CD8-positive, alpha-beta memory T cell (primary cell): Measurements from ENCODE around the gene GET4. TPM values are rescaled to one million over a fixed set of nuclear protein-coding genes. Genes with fewer than 3 reads are reported as not detected.

Experiments used
- CTCF ChIA-PET: fragments of 350-600 bp; sonication (Branson Sonifier 250); formaldehyde crosslinking; loops from one replicate; lab custom pipeline; 2021; ENCODE audit warnings: antibody characterized with exemption; lab: Charles Lee
- POLR2A ChIA-PET: fragments of 350-600 bp; sonication (Branson Sonifier 250); formaldehyde crosslinking; loops from one replicate; lab custom pipeline; 2021; ENCODE audit warnings: antibody characterized with exemption; lab: Charles Lee
- DNase-seq, 5 donors: peaks; one replicate each; pipeline versions ENCODE4 v3.0.0 to v3.0.0-alpha.2; 2020 to 2022; ENCODE audit warnings: mixed read lengths in 1 of 5
- H3K27ac ChIP-seq: one replicate; pipeline ENCODE4 v1.7.0; 2013; ENCODE audit warnings: low read depth, mild to moderate bottlenecking, low read length, moderate library complexity
- H3K27me3 ChIP-seq: 2 replicates; pipeline ENCODE4 v1.7.0; 2013; ENCODE audit warnings: low read length, mild to moderate bottlenecking; ENCODE audit not compliant: insufficient read depth, poor library complexity, severe bottlenecking
- H3K36me3 ChIP-seq: 2 replicates; pipeline ENCODE4 v1.7.0; 2013; ENCODE audit warnings: mild to moderate bottlenecking, low read length, moderate library complexity; ENCODE audit not compliant: insufficient read depth
- H3K4me1 ChIP-seq: 2 replicates; pipeline ENCODE4 v1.7.0; 2013; ENCODE audit warnings: mild to moderate bottlenecking, low read length, moderate library complexity; ENCODE audit not compliant: insufficient read depth
- H3K4me3 ChIP-seq: 2 replicates; pipeline ENCODE4 v1.7.0; 2013; ENCODE audit warnings: mild to moderate bottlenecking, low read length
- H3K9me3 ChIP-seq: 2 replicates; pipeline ENCODE4 v1.7.0; 2013; ENCODE audit warnings: mild to moderate bottlenecking, low read length
- H3K27ac Mint-ChIP-seq, 8 donors: one replicate each; pipeline ENCODE4 v1.8.0; 2020 to 2021; ENCODE audit warnings: mixed read lengths in 8 of 8, mild to moderate bottlenecking in 6 of 8, inconsistent platforms in 3 of 8, moderate library complexity in 3 of 8
- H3K27me3 Mint-ChIP-seq, 2 donors: one replicate each; pipeline ENCODE4 v1.8.0; 2020 to 2021; ENCODE audit warnings: mixed read lengths in 2 of 2, mild to moderate bottlenecking in 1 of 2, moderate library complexity in 1 of 2
- H3K36me3 Mint-ChIP-seq, 3 donors: one replicate each; pipeline ENCODE4 v1.8.0; 2020 to 2021; ENCODE audit warnings: mixed read lengths in 3 of 3, inconsistent platforms in 1 of 3, mild to moderate bottlenecking in 1 of 3
- H3K4me1 Mint-ChIP-seq, 3 donors: one replicate each; pipeline ENCODE4 v1.8.0; 2020 to 2021; ENCODE audit warnings: mixed read lengths in 3 of 3, inconsistent platforms in 1 of 3, mild to moderate bottlenecking in 1 of 3
- H3K4me3 Mint-ChIP-seq, 7 donors: one replicate each; pipeline ENCODE4 v1.8.0; 2020 to 2021; ENCODE audit warnings: mixed read lengths in 7 of 7, mild to moderate bottlenecking in 6 of 7, moderate library complexity in 4 of 7, inconsistent platforms in 2 of 7
- H3K9me3 Mint-ChIP-seq, 5 donors: one replicate each; pipeline ENCODE4 v1.8.0; 2020 to 2022; ENCODE audit warnings: mixed read lengths in 5 of 5, mild to moderate bottlenecking in 3 of 5, moderate library complexity in 2 of 5, inconsistent platforms in 1 of 5
- polyA plus RNA-seq: library from polyadenylated mRNA; unstranded; fragments of 300-500 nt; fragmentation: Illumina TruSeq; gene quantifications from one replicate; pipeline ENCODE4 v1.2.3, GENCODE V29; 2021
- total RNA-seq, 2 experiments: library from RNA; stranded (reverse); gene quantifications; one replicate each; pipeline ENCODE4 v1.2.3, GENCODE V29; 2021

GET4 gene
- total and polyA plus RNA-seq, 3 experiments from 2014 or later: 33.6 to 44.9 (median 39.9) TPM

DNA sequence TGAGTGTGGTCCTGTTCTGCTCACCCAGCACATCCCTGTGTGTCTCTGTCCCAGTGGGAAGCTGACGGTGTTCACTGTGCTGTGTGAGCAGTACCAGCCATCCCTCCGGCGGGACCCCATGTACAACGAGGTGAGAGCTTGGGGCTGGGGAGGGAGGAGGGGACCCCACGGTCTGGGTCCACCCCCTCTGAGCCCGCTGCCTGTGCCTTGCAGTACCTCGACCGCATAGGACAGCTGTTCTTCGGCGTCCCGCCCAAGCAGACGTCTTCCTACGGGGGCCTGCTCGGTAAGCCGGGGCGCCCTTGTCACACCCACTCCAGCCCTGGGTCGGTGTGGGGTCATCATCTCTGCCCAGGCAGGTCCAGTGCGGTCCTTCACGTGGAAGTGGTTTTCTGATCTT is 17.3 kb downstream of the GET4 start:
- H3K36me3 Mint-ChIP-seq: peaks cover 14 to 79% (median 18%) of the 10 kb centered on the region in 3 donors
- H3K4me1 ChIP-seq: no peaks in the 10 kb centered on the region
- H3K27ac ChIP-seq: no peak overlapping the region
- peaks cover 0 to 2% (median 0%) of the 10 kb centered on the region in 5 donors for H3K9me3 Mint-ChIP-seq
- no peak overlapping the region for H3K27ac Mint-ChIP-seq
- H3K27me3 ChIP-seq: no peaks in the 10 kb centered on the region
- CTCF ChIA-PET: no interaction called here
- DNase-seq: no peak
- H3K4me3 ChIP-seq: no peak overlapping the region
- POLR2A ChIA-PET: no interaction called here
- no peak overlapping the region for H3K4me3 Mint-ChIP-seq
- peaks cover 30% of the 10 kb centered on the region for H3K36me3 ChIP-seq
- no peaks in the 10 kb centered on the region for H3K9me3 ChIP-seq
- peaks cover 0 to 2% of the 10 kb centered on the region in 2 donors for H3K27me3 Mint-ChIP-seq
- H3K4me1 Mint-ChIP-seq: peaks cover 0 to 2% (median 0%) of the 10 kb centered on the region in 3 donors

DNA sequence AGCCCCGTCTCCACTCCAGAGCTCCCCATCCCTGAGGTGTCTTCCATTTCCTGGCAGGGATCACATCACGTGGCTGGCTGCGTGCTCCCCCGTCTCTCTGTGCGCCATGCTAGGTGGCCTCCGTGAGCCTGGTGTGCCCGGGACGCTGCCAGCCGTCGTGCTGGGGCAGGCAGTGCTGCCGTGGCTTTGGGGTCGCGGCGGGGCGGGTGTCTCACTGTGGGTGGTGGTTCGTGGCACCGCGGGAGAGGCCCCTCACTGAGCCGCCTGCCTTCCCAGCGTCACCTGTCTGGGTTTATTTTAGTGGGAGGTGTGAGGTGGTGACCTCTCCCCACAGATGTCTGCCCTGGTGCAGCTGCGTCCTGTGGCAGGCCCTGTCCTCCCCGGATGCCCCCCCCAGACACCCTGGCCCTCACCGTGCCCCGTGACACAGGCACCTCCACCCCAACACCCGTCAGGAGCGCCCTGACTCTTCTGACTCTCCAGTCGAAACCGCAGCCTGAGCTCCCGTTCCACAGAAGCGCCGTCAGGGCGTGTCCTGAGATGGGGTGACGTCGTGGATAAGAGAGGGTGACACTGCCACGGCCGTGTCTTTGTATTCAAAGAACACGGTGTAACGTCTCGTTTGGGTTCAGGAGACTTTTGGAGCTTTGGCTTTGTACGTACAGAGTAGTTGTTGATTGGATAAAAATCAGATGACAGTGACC is 18.0 kb downstream of the GET4 start:
- Histone ChIP-seq H3K36me3 (peaks cover 25% of the 10 kb centered on the region), H3K4me1 (no peaks in the 10 kb centered on the region), H3K27ac (no peak overlapping the region), H3K9me3 (no peaks in the 10 kb centered on the region), H3K27me3 (no peaks in the 10 kb centered on the region), H3K4me3 (no peak overlapping the region)
- Mint-ChIP-seq H3K4me1 (peaks cover 0 to 2% (median 0%) of the 10 kb centered on the region in 3 donors), H3K27me3 (no peaks in the 10 kb centered on the region), H3K9me3 (peaks cover 0 to 2% (median 0%) of the 10 kb centered on the region in 5 donors), H3K27ac (peak overlapping the region in 1 of 8 donors; percentile 15), H3K36me3 (peaks cover 14 to 79% (median 18%) of the 10 kb centered on the region in 3 donors), H3K4me3 (no peak overlapping the region)
- no peak for DNase-seq
- ChIA-PET POLR2A (no interaction called here), CTCF (no interaction called here)

DNA sequence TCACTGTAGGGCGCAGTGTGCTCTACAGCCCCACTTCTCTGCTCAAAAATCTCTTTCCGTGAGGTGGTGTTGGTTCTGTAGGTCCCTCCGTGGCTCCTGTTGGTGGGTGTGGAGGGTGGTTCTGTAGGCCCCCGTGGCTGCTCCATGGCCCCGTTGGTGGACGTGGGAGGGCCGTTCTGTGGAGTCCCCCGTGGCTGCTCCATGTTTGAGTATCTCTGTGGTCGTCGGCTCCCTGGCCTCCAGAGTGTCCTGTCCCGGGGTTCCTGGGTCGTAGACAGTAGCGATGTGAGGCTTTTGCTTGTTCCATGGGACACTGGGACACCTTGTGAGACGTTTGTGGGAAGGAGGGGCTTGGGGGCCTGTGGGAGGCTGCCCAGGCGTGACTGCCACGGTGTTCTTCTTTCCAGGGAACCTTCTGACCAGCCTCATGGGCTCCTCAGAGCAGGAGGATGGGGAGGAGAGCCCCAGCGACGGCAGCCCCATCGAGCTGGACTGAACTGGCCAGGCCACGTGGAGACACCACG is 18.6 kb downstream of the GET4 start:
- Histone ChIP-seq H3K4me3 (no peak overlapping the region), H3K27me3 (no peaks in the 10 kb centered on the region), H3K4me1 (no peaks in the 10 kb centered on the region), H3K27ac (no peak overlapping the region), H3K36me3 (peaks cover 25% of the 10 kb centered on the region), H3K9me3 (no peaks in the 10 kb centered on the region)
- no peak for DNase-seq
- ChIA-PET CTCF (no interaction called here), POLR2A (no interaction called here)
- Mint-ChIP-seq H3K27me3 (no peaks in the 10 kb centered on the region), H3K4me1 (peaks cover 0 to 2% (median 0%) of the 10 kb centered on the region in 3 donors), H3K36me3 (peaks cover 14 to 84% (median 18%) of the 10 kb centered on the region in 3 donors), H3K9me3 (peaks cover 0 to 2% (median 0%) of the 10 kb centered on the region in 5 donors), H3K4me3 (no peak overlapping the region), H3K27ac (peak overlapping the region in 1 of 8 donors; percentile 75)

DNA sequence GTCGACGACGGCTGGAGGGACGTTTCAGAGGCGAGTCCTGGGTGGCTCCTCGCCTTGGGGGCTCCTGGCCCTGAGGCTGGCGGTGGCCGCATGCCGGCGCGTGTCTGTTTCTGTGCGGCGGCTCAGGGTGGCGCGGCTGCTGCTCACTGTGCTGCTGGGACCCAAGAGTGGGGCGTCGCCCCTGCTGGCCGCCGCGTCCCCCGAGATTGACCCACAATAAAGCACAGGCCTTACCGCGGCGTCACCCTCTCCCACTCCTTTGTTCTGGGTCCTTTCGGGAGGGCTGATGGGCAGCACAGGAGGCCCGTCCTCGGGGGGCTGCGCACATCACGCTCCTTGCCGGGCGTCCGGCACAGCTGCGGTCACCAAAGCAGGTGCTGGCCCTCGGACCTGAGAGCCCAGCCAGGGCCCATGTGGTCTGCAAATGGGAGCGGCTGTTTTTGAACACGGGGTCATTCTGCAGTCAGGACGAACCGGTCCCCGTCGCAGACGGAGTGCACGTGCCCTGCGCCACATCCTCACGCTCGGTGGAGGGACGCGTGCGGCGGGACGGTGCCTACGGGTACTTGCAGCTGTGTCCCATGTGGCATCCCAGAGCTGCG is 19.2 kb downstream of the GET4 start:
- no peak overlapping the region for H3K4me3 ChIP-seq
- H3K27ac ChIP-seq: no peak overlapping the region
- H3K4me3 Mint-ChIP-seq: no peak overlapping the region
- H3K4me1 Mint-ChIP-seq: peaks cover 0 to 2% (median 0%) of the 10 kb centered on the region in 3 donors
- H3K36me3 Mint-ChIP-seq: peaks cover 14 to 82% (median 18%) of the 10 kb centered on the region in 3 donors
- H3K27me3 Mint-ChIP-seq: no peaks in the 10 kb centered on the region
- no peaks in the 10 kb centered on the region for H3K4me1 ChIP-seq
- no peaks in the 10 kb centered on the region for H3K9me3 ChIP-seq
- H3K27ac Mint-ChIP-seq: no peak overlapping the region
- POLR2A ChIA-PET: no interaction called here
- DNase-seq: no peak
- H3K27me3 ChIP-seq: no peaks in the 10 kb centered on the region
- CTCF ChIA-PET: no interaction called here
- H3K9me3 Mint-ChIP-seq: peaks cover 0 to 2% (median 0%) of the 10 kb centered on the region in 5 donors
- H3K36me3 ChIP-seq: peaks cover 23% of the 10 kb centered on the region

DNA sequence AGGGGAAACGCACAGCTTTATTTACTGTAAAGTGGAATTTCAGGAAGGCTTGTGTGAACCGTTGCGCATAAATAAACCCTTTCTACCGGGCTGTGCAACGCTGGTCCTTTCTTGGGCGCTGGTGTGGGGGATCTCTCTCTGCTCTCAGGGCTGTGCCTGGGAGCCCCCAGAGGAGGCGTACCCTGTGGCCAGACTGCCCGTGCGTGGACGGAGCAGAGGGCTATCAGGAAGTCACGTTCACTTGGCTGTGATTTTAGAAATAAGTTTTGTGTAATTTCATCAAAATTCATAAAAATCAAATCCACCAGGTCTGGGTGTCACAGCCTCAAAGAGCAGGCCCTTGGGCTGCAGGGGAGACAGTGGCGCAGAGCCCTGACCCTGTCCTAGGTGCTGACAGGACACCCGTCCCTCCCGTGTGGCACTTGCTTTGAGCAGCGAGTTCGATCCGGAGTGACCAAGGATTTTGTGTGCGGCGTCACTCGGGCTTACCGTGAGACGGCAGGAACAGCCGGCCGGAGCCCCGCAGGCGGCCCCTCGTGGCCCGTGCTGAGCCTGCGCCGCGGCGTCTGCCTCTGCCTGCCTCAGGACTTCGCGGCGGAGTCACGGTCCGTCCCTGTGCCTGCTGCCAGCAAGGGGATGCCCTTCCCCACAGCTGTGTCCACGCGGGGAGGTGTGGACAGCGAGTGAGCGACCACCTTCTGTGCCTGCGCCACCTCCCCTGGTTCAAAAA is 20.2 kb downstream of the GET4 start:
- peaks cover 14 to 75% (median 16%) of the 10 kb centered on the region in 3 donors for H3K36me3 Mint-ChIP-seq
- Histone ChIP-seq H3K4me1 (no peaks in the 10 kb centered on the region), H3K27me3 (no peaks in the 10 kb centered on the region), H3K27ac (no peak overlapping the region), H3K9me3 (no peaks in the 10 kb centered on the region), H3K36me3 (peaks cover 15% of the 10 kb centered on the region), H3K4me3 (no peak overlapping the region)
- DNase-seq: no peak
- H3K27ac Mint-ChIP-seq: peak overlapping the region in 1 of 8 donors; percentile 47
- peaks cover 0 to 2% (median 0%) of the 10 kb centered on the region in 5 donors for H3K9me3 Mint-ChIP-seq
- CTCF ChIA-PET: no interaction called here
- POLR2A ChIA-PET: interaction anchor here (0.5 kb wide), 1 partner anchor 56 kb away, joined by 7 read pairs; no protein-coding TSS in a partner anchor
- H3K4me3 Mint-ChIP-seq: no peak overlapping the region
- H3K27me3 Mint-ChIP-seq: no peaks in the 10 kb centered on the region
- peaks cover 0 to 2% (median 0%) of the 10 kb centered on the region in 3 donors for H3K4me1 Mint-ChIP-seq

DNA sequence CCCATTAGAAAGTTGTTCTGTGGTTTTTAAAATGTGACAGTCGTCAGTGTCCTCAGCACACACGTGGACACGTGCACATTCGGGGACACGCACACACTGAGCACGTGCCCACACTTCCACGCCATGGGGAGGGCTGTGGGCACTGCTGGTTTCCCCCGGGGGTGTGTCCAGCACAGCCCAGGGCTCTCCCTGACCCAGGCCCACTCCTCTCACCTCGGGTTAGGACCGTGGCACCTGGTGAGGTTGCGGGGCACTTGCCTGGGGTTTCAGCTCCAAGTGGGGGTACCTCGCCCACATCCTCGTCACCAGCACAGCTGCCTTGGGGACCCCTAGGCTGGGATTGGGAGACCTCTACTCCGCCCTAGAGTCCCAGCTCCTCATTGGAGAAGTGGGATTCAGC is 20.7 kb downstream of the GET4 start:
- Histone ChIP-seq H3K4me1 (no peaks in the 10 kb centered on the region), H3K27me3 (no peaks in the 10 kb centered on the region), H3K27ac (no peak overlapping the region), H3K4me3 (no peak overlapping the region), H3K36me3 (peaks cover 12% of the 10 kb centered on the region), H3K9me3 (no peaks in the 10 kb centered on the region)
- ChIA-PET CTCF (no interaction called here), POLR2A (interaction anchor here (0.5 kb wide), 1 partner anchor 56 kb away, joined by 7 read pairs; no protein-coding TSS in a partner anchor)
- no peak for DNase-seq
- Mint-ChIP-seq H3K27ac (no peak overlapping the region), H3K36me3 (peaks cover 14 to 69% (median 16%) of the 10 kb centered on the region in 3 donors), H3K4me3 (no peak overlapping the region), H3K4me1 (peaks cover 0 to 2% (median 0%) of the 10 kb centered on the region in 3 donors), H3K9me3 (peaks cover 0 to 2% (median 0%) of the 10 kb centered on the region in 5 donors), H3K27me3 (no peaks in the 10 kb centered on the region)

DNA sequence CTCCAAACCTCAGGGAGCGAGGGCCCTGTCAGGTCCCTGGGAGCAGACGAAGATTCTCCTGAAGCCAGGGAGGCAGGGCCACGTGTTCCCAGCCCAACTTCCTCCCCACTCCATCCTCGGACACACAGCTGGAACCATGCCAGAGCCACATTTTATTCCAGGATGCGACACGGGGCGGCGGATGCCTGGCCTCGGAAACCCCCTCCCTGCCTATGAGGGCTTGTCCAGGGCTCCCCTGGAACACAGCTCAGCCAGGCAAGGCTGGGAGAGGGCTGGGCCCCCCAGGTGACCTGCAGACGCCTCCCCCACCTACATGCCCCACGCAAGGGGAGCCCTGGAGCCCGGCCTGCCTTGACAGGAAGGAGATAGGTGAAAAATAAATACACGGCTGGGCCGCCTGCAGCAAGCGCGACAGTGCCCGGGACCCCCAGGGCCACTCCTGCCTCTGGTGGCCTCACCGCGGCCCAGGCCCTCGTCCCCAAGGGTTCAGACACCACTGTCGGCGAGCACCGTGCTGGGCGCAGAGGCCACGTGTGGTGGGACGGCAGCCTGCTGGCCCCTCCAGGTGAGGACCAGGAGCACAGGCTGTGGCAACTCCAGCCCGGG is 21.5 kb downstream of the GET4 start:
- Histone ChIP-seq H3K4me3 (no peak overlapping the region), H3K9me3 (no peaks in the 10 kb centered on the region), H3K36me3 (peaks cover 6% of the 10 kb centered on the region), H3K27ac (no peak overlapping the region), H3K4me1 (no peaks in the 10 kb centered on the region), H3K27me3 (no peaks in the 10 kb centered on the region)
- no peaks in the 10 kb centered on the region for H3K27me3 Mint-ChIP-seq
- no peak overlapping the region for H3K4me3 Mint-ChIP-seq
- no peaks in the 10 kb centered on the region for H3K9me3 Mint-ChIP-seq
- CTCF ChIA-PET: no interaction called here
- no peak overlapping the region for H3K27ac Mint-ChIP-seq
- no peak for DNase-seq
- peaks cover 7 to 67% (median 11%) of the 10 kb centered on the region in 3 donors for H3K36me3 Mint-ChIP-seq
- POLR2A ChIA-PET: no interaction called here
- H3K4me1 Mint-ChIP-seq: peaks cover 0 to 5% (median 0%) of the 10 kb centered on the region in 3 donors
